ENCODE data around the gene DIDO1. TPM values are rescaled to one million over a fixed set of nuclear protein-coding genes. Genes with fewer than 3 reads are reported as not detected.

The DIDO1 gene
- total and polyA plus RNA-seq, 2 of the 13 experiments (the other 11 are each of a cell fraction or from before 2014, with no cell fraction given), result 75.0 to 75.1 TPM

GRCh38 chr20:62953839-62954703 is 27.8 kb upstream of the DIDO1 start (continued):
- TF ChIP-seq, protein P1, sequence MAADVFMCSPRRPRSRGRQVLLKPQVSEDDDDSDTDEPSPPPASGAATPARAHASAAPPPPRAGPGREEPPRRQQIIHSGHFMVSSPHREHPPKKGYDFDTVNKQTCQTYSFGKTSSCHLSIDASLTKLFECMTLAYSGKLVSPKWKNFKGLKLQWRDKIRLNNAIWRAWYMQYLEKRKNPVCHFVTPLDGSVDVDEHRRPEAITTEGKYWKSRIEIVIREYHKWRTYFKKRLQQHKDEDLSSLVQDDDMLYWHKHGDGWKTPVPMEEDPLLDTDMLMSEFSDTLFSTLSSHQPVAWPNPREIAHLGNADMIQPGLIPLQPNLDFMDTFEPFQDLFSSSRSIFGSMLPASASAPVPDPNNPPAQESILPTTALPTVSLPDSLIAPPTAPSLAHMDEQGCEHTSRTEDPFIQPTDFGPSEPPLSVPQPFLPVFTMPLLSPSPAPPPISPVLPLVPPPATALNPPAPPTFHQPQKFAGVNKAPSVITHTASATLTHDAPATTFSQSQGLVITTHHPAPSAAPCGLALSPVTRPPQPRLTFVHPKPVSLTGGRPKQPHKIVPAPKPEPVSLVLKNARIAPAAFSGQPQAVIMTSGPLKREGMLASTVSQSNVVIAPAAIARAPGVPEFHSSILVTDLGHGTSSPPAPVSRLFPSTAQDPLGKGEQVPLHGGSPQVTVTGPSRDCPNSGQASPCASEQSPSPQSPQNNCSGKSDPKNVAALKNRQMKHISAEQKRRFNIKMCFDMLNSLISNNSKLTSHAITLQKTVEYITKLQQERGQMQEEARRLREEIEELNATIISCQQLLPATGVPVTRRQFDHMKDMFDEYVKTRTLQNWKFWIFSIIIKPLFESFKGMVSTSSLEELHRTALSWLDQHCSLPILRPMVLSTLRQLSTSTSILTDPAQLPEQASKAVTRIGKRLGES (CRISPR knock-in tag; IDR thresholded peaks at IDR 0.05; ENCODE audit: borderline replicate concordance), result peak; percentile 92; the same call in 1 of the 2 replicates
- no peak; the same call in 1 of the 2 replicates for TF ChIP-seq BRD4 (CRISPR knock-in tag; IDR thresholded peaks at IDR 0.05)
- TF ChIP-seq ZNF570 (CRISPR knock-in tag; IDR thresholded peaks at IDR 0.05; ENCODE audit: borderline replicate concordance), result 0 out of 2 replicates have a peak, but pooled peaks have one; percentile 26
- TF ChIP-seq ZNF460 (CRISPR knock-in tag; IDR thresholded peaks at IDR 0.05; ENCODE audit: borderline replicate concordance), result peak; percentile 11; the same call in 1 of the 2 replicates
- TF ChIP-seq HMG20A (CRISPR knock-in tag; IDR thresholded peaks at IDR 0.05; ENCODE audit: borderline replicate concordance), result peak; percentile 45
- TF ChIP-seq, protein P2, sequence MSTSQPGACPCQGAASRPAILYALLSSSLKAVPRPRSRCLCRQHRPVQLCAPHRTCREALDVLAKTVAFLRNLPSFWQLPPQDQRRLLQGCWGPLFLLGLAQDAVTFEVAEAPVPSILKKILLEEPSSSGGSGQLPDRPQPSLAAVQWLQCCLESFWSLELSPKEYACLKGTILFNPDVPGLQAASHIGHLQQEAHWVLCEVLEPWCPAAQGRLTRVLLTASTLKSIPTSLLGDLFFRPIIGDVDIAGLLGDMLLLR (CRISPR knock-in tag; IDR thresholded peaks at IDR 0.05), result peak; percentile 88
- peak; percentile 73 for TF ChIP-seq POLR2G (IDR thresholded peaks at IDR 0.05; ENCODE audit: low read depth, low read length)
- TF ChIP-seq, protein P3, sequence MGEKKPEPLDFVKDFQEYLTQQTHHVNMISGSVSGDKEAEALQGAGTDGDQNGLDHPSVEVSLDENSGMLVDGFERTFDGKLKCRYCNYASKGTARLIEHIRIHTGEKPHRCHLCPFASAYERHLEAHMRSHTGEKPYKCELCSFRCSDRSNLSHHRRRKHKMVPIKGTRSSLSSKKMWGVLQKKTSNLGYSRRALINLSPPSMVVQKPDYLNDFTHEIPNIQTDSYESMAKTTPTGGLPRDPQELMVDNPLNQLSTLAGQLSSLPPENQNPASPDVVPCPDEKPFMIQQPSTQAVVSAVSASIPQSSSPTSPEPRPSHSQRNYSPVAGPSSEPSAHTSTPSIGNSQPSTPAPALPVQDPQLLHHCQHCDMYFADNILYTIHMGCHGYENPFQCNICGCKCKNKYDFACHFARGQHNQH (CRISPR knock-in tag; IDR thresholded peaks at IDR 0.05), result peak; percentile 94
- TF ChIP-seq RFX1 (IDR thresholded peaks at IDR 0.05), result no peak
- peak; percentile 92; the same call in 1 of the 2 replicates for TF ChIP-seq MIER3 (CRISPR knock-in tag; IDR thresholded peaks at IDR 0.05; ENCODE audit: borderline replicate concordance)
- TF ChIP-seq ZNF317 (CRISPR knock-in tag; IDR thresholded peaks at IDR 0.05), result peak; percentile 69; the same call in 1 of the 2 replicates
- TF ChIP-seq, protein P4, sequence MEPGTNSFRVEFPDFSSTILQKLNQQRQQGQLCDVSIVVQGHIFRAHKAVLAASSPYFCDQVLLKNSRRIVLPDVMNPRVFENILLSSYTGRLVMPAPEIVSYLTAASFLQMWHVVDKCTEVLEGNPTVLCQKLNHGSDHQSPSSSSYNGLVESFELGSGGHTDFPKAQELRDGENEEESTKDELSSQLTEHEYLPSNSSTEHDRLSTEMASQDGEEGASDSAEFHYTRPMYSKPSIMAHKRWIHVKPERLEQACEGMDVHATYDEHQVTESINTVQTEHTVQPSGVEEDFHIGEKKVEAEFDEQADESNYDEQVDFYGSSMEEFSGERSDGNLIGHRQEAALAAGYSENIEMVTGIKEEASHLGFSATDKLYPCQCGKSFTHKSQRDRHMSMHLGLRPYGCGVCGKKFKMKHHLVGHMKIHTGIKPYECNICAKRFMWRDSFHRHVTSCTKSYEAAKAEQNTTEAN (CRISPR knock-in tag; conservative IDR thresholded peaks at IDR 0.05), result peak; percentile 93
- peak; percentile 12 for TF ChIP-seq SKI (IDR thresholded peaks at IDR 0.05; ENCODE audit: partially characterized antibody)
- peak; percentile 94 for TF ChIP-seq ZNF205 (CRISPR knock-in tag; IDR thresholded peaks at IDR 0.05)
- peak; percentile 78 for TF ChIP-seq PHF20 (CRISPR knock-in tag; IDR thresholded peaks at IDR 0.05)
- TF ChIP-seq, protein P5, sequence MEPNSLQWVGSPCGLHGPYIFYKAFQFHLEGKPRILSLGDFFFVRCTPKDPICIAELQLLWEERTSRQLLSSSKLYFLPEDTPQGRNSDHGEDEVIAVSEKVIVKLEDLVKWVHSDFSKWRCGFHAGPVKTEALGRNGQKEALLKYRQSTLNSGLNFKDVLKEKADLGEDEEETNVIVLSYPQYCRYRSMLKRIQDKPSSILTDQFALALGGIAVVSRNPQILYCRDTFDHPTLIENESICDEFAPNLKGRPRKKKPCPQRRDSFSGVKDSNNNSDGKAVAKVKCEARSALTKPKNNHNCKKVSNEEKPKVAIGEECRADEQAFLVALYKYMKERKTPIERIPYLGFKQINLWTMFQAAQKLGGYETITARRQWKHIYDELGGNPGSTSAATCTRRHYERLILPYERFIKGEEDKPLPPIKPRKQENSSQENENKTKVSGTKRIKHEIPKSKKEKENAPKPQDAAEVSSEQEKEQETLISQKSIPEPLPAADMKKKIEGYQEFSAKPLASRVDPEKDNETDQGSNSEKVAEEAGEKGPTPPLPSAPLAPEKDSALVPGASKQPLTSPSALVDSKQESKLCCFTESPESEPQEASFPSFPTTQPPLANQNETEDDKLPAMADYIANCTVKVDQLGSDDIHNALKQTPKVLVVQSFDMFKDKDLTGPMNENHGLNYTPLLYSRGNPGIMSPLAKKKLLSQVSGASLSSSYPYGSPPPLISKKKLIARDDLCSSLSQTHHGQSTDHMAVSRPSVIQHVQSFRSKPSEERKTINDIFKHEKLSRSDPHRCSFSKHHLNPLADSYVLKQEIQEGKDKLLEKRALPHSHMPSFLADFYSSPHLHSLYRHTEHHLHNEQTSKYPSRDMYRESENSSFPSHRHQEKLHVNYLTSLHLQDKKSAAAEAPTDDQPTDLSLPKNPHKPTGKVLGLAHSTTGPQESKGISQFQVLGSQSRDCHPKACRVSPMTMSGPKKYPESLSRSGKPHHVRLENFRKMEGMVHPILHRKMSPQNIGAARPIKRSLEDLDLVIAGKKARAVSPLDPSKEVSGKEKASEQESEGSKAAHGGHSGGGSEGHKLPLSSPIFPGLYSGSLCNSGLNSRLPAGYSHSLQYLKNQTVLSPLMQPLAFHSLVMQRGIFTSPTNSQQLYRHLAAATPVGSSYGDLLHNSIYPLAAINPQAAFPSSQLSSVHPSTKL (CRISPR knock-in tag; IDR thresholded peaks at IDR 0.05), result peak; percentile 73; the same call in 1 of the 2 replicates
- TF ChIP-seq ZNF792 (CRISPR knock-in tag; IDR thresholded peaks at IDR 0.05), result peak; percentile 98
- peak; percentile 93 for TF ChIP-seq RFXAP (CRISPR knock-in tag; IDR thresholded peaks at IDR 0.05; ENCODE audit: borderline replicate concordance)
- TF ChIP-seq TRIM24 (CRISPR knock-in tag; IDR thresholded peaks at IDR 0.05), result 0 out of 2 replicates have a peak, but pooled peaks have one; percentile 44

Data from HepG2 (cell line).